C1 segment of cervical spinal cord (tissue), 14 donors: ENCODE data around the gene FGFR3.
A peak's percentile ranks its signal among the peaks of the same experiment; 100 is the strongest.

ENCODE experiments used
- DNase-seq, 14 donors: peaks; one replicate each; lab custom pipeline; 2025; lab: John Stamatoyannopoulos, UW

Gene FGFR3

DNA sequence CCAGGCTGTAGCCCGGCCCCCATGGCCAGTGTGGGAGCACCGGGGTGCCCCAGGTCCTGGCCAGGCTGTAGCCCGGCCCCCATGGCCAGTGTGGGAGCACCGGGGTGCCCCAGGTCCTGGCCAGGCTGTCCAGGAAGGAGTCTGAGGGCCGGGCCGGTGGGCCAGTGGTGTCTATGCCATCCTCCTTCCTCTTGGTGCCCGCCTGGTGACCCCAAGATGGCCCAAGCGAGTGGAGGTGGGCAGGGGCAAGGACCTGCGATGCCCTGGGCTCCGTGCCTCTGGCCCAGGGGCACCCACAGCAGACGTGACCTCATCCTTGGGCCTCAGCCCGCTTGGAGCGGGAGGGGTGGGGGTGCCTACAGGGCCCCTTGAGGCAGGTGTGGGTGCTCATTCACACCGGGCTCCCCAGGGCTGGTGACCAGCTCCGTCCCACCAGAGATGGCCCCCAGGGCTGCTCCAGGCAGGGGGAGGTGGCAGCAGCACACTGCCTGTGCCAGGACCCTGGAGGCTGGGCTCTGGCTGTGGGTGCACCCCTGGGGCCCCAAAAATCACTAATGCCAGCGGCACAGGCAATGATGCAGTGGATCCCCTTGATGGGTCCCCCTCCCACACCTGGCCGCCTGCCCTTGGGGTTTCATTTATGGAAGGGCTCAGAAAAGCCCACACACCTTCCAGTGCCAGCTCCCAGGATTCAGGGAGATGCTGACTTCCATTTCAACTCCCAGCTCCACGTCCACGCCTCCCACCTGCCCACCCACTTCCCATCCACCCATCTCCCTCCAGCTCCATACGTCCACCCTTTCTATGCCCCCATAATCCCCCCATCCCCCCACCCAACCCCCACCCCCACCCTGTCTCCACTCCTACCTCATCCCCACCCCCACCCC is 36.0 kb upstream of the FGFR3 start:
- DNase-seq = no peak

DNA sequence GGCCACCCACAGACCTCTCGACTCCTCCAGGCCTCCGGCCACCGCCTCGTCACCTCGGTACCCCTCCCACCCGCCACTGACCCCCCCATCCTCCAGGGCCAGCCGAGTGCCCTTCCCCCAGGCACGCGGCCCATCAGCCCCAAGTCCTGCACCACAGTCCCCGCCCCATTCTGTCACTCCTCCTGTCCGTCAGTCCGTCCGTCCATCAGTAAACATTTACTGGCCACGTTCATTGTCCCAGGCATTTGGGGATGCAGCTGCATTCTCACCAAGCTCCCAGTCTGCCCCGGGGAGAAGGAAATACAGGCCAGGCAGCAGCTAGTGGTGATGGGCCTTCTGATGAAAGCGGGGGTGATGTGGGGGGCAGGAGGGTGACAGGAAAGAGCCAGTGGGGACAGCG is 35.3 kb upstream of the FGFR3 start:
- DNase-seq = no peak

DNA sequence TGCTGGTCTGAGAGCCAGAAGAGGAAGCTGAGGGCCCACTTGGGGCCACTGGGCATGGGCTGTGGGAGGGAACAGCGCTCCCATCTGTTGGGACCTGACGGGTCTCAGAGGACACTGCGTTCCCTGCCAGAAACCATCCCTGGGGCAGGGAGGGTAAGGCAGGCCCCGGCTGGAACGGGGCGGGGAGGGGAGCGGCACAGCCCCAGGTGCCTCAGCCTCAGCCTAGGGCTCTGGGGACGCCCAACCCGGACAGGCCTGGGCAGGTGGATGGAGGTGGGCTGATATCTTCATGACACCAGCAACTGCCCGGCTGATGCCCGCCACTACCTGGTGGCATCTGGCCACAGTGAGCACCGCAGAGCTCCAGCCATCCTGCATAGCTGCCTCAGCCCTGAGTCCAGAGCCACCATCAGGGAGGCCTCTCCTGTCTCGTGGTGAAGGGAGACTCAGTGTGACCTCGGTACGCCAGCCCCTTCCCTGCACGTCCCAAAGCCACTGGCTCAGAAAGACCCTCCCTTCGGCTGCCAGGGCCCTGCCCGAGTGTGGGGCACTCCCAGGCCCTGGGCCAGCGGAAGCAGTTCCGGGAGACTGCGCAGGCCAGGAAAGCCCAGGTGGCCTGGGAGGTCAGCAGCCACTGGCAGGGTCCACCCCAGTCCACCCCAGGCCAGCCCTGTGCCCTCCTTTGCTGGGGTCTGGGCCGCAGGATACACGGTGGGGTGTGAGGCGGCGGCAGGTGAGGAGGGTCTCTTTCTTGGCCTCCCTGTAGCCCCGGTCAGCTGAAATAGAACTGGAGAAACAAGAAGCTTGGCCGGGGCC is 34.6 kb upstream of the FGFR3 start:
- no peak for DNase-seq

DNA sequence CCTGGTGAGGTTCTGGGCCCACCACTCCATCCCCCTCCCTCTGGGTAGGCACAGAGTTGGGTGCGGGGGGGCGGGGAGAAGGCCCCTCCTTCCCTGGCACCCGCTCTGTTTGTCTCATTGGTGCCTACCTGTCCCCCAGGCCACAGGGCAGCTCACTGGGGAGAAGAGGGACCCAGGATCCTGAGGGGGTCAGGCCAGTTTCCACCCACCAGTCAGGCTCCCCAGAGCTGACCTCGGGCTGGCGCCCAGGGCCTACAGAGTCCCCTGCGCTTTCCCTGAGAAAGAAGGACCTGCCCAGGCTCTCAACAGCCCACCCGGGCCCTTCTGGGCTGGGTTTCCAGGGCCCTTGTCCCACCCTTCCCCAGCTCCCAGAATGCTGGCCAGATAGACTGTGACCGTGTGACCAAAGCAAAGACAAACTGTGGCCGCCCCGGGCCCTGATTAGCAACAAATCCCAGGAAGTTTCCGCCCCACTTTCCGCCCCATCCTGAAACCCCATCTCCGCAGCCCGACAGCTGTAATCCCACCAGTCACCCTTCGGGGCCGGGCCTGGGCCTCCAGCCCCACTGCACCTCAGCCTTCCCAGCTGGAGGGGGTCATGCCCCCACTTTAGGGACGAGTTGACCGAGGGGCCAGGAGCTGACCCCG is 33.8 kb upstream of the FGFR3 start:
- no peak for DNase-seq

DNA sequence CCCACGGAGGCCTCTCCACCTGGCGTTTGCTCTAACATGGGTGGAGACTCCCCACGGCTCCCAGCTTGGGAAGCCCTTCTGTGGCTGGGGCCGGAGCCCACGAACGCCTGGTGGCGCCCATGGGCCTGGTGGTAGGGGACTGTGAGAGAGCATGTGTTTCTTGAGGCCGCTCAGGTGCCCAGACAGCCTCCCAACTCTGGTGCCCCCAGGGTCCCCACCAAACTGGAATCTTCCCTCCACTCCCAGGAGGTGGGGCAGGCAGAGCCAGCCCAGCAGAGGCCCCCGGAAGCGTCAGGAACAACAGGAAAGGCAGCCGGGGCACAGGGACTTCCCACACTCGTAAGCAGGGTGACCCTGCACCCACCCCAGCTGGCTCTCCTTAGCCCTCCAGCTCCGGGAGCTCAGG is 33.3 kb upstream of the FGFR3 start:
- no peak for DNase-seq

DNA sequence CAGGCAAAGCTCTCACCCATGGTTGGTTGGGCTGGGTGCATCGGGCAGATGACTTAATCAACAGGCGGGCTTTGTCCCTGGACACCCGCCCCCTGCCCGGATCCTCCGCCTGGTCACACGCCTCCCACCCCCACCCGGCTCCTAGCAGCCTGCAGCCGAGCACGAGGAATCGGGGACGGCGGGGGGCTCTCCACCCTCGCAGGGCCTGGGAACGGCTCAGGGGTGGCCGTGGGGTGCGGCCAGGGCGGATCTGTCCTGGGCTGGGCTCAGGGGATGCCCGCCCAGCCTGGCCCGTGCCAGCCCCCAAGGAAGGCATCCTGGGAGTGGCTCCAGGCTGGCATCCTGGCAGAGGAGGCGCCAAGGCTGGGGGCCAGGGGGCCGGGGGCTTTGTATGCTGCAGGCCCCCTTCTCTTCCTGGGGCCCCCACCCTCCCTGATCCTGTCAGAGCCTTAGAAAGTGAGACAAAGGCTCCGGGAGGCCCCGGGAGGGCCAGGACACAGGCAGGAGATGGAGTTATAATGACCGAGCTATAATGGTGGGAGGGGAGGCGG is 32.5 kb upstream of the FGFR3 start:
- peak in 6 of 14 donors; percentile 38 to 67 (median 50) for DNase-seq

DNA sequence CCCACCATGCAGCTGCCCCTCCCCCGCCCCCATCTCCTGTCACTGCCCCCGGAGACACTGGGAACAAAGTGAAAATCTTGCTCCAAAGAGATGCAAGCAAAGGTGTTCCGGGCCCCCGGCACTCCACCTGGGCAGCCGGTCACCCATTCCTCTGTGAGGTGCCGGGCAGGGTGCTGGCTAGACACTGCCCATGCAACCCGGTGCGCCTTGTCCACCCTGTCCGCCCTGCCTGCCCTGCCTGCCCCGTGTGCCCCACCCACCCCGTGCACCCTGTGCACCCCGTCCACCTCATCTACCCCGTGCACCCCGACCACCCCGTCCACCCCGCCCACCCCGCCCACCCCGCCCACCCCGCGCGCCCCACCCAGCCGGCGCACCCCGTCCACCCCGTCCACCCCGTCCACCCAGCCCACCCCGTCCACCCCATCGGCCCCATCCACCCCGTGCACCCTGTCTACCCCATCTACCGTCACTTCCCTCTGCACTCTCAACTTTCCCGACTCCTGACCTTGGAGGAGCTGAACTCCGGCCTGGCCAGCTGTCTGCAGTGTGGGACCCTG is 31.9 kb upstream of the FGFR3 start:
- no peak for DNase-seq

DNA sequence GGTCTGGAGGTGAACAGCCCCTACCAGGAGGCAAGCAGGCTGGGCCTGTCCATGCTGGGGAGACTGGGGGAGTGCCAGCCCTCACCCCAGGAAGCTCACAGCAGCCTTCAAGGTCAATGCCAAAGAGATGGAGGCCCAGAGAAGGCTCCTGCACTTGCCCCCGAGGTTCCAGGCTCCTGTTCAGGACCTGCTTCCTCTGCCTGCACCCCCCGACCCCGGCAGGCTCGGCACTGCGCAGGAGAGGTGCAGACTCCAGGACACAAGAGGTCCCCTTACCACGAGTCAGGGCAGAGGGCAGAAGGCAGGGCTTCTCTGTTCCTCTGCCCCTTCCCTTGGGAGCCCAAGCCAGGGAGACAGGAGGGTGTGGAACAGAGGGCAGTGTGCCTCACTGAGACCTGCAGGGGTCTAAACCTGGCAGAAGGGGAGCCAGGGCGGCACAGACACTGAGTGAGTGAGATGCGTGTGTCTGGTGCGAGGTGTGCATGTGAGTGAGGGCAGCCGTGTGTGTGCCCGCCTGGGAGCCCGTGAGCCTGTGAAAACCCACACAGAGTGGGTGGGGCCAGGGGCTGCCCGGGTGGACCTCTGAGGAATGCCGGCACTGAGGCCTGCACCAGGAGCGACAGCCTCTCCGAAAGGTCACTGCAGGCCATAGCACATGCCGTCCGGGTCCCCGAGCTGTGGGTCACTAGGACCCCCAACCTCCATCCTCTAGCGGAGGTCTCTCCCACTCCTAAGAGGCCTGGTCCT is 30.7 kb upstream of the FGFR3 start:
- no peak for DNase-seq

DNA sequence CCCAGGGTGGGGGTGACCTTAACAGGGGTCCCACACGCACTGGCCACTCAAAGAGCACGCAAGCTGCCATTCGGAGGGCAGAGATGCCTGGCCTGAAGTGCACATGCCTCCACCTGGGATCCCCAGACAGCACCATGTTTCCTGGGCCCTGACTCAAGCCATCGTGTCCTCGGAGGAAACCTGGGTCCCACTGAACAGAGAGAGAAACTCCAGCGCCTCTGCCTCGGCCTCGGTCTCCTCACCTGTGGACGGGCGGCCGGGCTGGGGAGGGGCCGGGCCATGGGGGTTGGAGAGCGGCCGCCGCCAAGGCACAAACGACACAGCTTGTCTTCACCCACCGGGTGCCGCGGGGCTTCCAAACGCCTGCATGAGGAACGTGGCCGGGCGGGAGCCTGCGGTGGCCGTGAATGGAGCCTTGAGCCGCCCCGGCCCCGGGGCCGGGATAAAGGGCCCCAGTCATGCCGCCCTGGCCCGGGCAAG is 30.0 kb upstream of the FGFR3 start:
- peak in 1 of 14 donors; percentile 48 for DNase-seq

DNA sequence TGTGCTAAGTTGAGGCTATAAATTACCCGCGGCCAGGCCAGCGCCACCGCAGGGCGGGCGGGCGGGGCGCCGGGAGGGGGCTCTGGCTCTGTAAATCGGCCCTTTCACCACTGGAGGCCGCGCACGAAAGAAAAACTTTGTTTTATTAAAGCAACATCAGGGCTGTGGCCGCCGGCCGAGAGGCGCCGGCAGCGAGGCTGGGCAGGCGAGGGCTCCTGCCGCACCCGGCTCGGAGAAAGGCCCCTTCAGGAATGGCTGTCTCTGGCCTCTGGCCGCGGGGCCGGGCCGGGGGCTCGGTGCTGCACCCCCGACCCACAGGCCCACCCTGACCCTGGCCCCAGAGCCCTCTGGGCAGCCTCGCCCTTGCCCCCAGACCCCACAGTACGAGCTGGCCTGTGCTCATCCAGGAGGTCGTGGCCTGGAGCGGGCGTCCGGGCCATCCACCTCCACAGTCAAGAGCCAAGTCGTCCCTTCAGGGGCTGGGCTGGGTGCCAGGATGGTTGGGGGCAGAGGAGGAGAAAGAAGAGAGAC is 29.5 kb upstream of the FGFR3 start:
- DNase-seq = peak in 9 of 14 donors; percentile 8 to 73 (median 45)

DNA sequence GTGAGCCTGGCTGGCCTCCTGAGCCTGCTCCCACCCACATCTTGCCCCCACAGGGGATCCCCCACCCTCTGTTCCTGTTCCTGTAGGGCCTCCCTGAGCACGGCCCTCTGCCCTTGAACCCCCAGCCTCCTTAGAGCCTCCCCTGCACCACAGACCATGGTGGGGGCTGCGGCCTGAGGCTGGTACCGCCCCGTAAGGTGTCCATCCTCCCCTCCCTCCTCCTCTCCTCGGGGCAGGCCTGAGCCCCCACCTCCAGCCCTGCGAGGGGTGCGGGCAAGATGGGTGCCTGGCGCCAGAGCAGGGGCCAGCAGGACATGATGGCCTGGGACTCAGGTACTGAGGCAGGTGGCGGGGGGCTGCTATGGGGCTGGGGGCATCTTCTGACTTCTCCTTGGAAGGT is 28.4 kb upstream of the FGFR3 start:
- DNase-seq = no peak

DNA sequence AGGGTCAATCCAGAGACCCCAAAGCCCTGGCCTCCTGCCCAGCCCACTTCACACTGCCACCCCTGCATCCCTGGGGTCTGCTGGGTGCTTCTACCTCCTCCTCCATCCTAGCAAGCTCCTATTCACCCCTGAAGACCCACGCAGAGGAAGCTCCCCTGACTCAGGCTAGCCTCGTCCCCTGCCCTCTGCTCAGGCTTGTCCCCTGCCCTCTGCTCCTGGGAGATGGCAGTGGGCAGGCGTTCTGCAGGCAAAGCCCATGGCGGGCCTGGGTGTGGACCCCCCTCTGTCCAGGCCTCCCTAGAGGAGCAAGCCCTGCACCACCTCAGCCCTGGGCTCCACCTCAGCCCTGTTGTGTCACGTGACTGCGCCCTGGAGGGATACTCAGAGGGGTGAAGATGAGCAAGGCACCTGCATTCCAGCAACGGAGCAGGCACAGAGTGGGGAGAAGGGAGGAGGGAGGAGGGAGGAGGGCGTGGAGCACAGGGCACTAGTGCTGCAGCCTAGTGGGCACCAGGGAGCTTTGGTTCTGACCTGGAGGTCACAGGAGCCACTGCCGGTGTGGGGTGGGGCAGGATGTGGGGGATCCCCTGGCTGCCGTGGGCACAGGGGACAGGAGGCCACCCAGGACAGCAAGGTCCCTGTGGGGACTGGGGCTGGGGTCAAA is 27.6 kb upstream of the FGFR3 start:
- no peak for DNase-seq

DNA sequence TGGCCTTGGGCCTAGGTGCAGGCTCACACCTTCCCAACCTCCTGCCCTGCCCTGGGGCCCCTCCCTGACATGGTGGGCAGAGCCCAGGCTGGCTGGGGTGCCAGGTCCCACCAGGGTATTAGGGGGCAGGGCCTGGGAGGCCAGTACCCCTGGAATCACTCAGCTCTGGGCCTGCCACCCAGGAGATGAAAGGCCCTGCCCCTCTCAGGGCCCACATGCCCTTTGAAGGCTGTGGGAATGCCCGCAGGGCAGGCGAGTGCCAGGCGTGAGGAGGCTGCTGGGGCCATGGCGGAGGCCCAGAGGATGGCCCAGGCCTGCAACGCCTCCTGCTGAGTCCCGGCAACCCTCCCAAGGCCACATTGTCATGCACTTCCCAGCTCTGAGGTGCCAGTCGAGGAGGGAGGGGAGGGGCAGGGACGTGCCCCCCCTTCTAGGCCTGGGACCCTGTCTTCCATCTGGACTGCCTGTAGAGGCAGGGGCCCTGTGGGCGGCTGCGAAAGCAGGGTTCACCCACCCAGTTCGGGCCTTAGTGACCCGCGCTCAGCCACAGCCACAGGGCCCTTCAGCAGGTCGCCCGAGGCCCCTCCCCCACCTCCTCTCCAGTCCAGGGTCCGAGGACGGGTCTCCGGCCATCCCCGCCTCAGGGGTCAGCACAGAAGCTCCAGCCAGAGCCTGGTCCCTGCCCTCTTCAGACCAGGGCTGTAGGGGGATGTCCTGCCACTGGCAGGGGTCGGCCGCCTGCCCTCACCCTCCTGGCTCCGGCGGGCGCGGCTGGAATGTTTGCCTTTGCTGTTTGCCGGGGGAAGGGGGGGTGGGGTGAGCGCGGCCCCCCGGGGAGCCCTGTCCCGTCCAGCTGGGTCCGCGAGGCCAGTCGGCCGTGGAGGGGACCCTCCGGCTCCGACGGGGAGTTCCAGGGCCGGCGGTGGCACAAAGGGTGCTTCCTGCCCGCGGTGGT is 26.7 kb upstream of the FGFR3 start:
- peak in 5 of 14 donors; percentile 29 to 61 (median 44) for DNase-seq

DNA sequence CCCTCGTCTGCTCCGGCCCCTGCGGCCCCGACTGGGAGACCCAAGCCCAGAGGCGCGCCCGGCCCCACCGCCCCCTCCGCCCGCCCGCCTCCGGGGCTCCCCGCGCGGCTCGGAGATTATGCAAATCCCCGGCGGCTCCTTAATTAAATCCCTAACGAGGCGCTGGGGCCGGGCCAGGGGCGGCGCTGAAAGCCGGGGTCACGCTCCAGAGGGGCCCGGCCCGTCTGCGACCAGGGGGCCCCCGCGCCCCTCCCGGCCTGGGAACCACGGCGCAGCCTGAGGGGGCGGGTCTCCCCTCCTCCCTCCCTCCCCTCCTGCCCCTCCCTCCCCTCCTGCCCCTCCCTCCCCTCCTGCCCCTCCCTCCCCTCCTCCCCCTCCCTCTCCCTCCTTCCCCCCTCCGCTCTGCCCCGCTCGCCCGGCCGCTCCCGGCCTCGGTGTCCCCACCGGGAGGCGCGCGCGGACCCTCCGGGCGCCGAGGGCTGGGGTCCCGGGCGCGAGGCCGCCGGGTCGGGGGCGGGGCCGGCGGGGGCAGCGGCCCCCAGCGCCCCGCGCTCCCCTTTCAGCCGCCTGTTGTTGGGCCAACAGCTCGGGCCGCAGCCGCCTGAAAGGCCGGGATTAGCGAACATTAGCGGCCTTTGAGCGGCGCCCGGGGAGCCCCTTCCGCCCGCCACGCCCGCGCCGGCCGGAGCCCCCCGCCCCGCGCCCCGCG is 25.9 kb upstream of the FGFR3 start:
- peak in 2 of 14 donors; percentile 42 to 50 for DNase-seq

DNA sequence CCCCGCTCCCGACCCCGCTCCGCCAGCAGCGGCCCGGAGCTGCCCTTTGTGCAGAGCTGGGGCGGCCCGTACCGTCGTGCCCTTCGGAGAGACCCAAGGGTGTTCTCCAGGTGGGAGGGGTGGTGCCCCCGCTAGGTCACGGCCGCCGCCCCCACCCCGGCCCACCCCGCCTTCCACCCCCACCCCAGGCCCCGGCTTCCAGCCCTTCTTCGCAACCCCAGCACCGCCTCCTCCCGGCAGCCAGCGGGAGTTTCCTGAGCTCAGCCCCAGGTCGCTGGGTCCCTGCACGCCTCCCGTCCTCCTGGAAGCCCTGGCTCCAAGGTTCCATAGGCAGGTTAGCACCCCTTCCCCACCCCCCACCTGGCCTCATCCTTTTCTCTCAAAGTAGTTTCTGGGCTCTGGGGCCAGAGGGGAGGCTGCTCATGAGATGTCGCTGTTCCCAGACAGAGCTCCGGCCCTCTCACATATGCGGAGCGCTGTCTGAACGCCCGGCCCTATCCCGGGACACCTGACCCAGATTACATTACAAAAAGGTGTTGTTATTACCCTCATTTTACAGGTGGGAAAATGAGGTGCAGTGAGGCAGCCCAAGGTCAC is 25.2 kb upstream of the FGFR3 start:
- DNase-seq = no peak

DNA sequence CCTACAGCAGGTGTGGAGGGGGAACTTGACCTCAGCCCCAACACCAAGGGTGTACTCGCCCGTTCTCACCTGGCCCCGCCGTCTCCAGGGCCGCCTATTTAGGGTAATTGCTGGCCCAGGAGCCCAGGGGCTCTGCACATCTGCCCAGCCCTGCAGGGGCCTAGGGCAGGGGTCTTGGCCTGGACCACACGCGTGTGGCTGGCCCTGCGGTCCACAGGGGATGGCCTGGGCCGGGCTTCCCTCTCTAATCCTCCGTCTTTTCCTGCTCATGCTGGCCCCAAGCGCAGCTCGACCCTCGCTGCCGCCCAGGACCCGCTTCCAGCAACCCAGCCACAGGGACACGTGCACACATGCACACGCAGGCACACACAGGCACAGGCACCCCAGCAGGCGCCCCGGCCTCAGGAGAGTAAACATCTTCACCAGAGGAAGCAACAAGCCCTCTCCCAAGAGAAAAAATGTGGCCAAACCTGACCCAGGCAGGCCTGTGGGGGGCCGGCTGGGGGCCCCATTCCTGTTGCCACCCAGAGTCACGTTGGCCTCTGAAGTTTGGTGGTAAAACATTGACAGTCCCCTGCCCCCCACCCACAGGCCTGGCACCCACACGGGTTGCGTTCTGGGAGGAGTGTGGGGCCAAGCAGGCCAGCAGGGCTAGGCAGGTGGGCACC is 24.6 kb upstream of the FGFR3 start:
- no peak for DNase-seq

DNA sequence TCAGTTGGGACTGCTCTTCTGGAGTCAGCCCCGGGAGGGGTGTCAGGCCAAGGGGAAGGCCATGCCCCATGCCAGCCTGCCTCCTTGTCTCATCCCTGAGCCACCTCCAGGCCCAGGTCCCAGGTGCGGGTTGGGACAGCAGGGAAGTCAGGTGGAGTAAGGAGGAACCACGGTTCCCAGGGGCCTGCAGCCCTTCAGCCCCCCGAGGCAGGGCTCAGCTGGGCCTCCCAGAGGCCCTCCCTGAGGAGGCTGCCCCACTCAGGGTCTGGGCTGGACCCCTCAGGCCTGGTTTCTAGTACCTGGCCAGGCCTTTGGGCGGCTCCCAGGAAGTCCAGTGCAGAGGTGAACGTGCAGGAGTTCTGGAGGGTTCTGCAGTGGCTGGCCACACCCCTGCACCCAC is 23.4 kb upstream of the FGFR3 start:
- DNase-seq = no peak
